HG02981 (cell line): ENCODE results near the gene MLPH.
A peak's percentile ranks its signal among the peaks of the same experiment; 100 is the strongest.

Experiments used
- ATAC-seq: cut with Tn5 transposase; IDR thresholded peaks from one replicate; pipeline ENCODE4 v1.9.1; 2021; ENCODE audit warnings: mild to moderate bottlenecking, moderate library complexity; ENCODE audit not compliant: unreplicated experiment

Gene MLPH

GRCh38 chr2:237517163-237517562 lies 30.1 kb downstream of the MLPH start:
- no peak for ATAC-seq

DNA sequence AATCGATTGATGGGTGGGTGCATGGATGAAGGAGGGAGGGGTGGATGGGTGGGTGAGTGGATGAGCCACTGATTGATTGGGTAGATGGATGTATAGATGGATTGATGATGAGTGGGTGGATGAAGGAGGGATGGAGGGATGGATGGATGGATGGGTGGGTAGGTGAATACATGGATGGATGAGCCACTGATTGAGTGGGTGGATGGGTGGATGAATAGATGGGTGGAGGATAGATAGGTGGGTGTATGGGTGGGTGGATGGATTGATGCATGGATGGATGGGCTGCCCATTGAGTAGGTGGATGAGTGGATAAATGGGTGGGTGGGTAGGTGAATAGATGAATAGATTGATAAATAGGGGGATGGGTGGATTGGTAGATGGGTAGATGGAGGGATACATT lies 30.9 kb downstream of the MLPH start:
- no peak for ATAC-seq

DNA sequence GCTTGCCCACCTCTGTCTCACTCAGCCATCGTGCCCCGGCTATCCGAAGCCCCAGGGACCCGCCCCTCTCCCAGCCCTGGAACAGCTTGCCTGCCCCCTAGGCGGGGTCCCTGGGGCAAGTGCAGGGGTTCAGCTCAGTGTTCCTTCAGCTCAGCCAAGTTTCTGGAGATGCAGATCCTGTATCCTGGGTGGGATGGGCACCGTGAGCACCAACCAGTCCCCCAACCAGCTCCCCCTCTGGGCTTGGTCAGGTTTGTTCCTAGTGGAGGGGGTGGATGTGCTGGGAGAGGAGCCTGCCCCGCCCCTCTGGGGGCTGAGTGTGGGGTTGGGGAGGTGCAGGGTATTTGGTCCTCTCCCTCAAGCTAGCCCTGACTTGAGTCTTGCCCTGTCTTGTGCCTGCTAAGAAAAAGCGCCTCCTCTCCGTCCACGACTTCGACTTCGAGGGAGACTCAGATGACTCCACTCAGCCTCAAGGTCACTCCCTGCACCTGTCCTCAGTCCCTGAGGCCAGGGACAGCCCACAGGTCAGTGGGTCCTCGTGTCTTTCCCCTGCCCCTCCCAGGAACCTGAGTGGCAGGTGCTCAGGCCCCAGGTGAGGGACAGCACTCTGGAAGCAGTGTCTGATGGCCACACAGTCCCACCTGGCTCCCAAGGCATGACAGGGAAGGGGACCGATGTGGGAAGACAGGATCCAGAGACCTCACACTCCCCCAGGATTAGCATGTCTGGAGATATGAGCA lies 32.6 kb downstream of the MLPH start:
- no peak for ATAC-seq

DNA sequence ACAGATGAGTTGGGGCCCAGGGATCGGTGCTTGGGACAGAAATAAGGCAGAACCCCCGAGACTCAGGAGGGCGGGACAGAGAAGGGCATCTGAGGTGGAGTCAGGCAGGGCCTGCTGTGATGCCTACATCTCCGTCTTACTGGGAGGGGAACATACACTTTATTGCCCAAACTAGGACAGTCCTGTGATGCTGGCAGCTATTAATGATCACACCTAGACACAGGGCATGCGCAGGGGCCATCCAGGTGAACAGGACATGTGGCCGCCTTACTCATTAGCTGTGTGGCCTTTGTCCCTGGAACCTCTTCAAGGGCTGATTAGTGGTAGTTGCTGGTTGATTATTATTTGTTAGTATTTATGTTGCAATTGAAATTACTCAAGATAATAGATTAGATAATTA lies 33.2 kb downstream of the MLPH start:
- ATAC-seq: no peak

DNA sequence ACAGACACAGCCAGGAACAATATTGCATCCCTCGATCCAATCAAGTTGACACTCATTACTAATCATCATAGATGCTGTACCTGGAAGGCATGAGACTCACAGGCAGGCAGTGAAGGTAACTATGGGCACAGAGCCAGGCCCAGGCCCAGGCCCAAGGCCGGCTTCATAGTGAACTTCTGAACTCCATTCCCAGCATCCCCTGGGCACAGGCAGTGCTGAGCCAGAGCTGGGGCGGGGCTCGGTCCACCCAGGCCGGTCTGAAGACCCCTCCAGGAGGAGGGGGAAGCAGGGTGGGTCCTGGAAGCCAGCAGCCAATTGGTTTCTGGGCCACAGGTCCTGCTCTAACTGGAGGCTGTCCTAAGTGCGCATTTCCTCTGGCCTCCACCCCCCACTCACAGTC lies 37.6 kb downstream of the MLPH start:
- no peak for ATAC-seq

- no peak for ATAC-seq
Measured at GRCh38 chr2:237525559-237526157, 38.6 kb downstream of the MLPH start.

DNA sequence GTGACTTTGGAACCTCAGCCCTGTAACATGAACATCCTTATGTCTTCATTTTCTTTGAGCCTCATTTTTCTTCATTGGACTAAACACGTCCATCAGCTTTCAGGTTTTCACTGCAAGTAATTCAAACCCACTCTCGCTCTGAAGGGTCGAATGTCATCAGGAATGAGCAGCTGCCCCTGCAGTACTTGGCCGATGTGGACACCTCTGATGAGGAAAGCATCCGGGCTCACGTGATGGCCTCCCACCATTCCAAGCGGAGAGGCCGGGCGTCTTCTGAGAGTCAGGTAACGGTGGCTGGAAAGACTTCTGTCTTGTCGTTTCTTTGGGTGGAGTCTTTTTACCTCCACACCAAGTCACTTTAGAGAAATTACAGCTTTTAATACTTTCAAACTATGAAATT lies 40.2 kb downstream of the MLPH start:
- ATAC-seq: no peak

DNA sequence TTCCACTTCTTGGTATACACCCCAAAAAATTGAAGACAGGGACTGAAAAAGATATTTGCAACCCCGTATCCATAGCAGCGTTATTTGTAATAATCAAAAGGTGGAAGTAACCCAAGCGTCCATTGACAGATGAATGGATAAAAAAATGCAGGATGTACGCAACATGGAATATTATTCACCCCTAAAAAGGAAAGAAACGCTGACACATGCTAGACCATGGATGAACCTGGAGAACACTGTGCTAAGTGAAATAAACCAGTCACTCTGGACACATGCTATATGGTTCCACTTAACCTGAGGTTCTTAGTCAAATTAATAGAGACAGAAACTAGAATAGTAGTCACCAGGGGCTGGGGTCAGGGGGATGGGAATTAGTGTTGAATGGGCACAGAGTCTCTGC lies 40.7 kb downstream of the MLPH start:
- no peak for ATAC-seq

DNA sequence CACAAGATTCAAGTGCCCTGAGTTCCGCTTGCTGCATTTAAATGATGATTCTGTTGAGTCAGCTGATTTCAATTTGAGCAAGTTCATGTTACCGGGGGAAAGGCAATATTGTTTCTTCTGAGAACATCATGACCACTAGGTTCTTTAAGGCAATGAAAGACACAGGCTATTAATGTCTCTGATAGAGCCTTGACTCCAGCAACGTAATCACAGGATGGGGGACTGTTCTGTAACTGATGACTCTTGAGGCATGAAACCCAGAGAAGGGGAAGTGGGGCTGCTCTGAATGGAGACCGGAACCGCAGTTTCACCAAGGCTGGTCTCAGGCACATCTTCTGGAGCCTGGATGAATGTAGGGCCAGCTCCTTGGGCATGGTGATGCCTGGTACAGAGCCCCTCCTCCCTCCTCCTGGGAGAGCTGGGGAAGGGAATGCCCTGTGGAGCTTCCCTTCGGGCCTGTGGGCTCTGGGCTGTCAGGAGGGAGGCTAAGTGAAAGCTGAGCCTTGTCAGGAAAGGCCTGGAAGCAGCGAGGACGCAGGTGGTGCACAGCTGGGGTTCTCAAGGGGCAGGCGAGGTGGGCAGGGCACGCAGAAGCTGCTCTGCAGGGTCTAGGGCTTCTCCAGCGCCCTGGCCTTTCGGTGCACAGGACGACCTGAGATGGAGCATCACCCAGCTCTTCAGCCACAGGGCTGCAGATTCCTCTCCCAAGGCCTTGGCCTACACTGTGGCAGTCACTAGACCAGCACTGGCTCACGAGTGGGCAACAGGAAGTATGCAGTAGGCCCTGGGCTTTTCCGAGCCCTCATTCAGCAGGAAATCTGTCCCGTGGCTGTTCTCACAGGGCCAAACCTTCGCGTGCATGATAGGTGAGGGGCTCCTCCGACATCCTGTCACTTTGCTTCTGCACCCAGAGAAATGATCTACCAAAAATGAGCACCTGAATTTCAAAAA lies 42.7 kb downstream of the MLPH start:
- peak; percentile 87 for ATAC-seq

DNA sequence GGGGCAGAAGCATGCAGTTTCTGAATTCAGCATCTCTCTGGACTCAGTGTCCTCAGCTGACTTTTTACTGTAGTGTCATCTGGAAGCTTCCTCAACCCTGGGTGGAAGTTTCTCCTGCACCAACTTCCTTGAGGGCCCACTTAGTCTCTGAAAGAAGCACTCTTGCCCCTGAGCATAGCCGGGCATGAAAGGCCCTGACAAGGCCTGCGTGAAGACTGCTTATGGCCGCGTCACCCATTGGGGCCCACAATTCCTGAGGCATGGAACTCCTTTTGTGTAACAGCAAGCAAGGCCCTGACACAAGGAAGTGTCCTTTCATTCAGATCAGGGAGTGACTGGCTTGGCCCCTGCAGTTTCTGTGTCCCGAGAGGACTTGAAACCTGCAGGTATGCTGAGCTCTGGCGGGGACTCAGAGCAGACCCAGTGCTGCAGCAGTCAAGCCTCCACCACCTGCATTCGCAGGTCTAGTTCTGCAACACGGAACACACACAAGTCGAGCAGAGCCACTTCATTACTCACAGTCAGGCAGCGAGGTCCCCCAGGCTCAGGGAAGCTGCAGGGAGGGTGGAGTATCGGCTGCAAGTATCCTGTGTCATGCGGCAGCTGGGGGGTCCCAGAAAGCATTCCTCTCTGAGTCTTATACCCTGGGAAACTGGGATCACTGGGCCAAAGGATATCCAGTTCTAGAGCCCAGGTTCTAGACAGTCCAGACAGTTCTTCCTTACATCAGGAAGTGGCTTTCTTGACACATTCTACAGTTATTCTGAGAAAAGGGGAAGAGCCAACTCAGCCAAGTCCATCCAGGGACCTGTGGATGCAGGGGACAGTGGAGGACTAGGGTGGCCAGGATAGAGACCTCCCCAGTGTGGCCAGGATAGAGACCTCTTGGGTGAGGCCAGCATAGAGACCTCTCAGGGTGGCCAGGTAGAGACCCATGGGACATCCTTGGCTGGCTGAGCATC lies 43.7 kb downstream of the MLPH start:
- ATAC-seq: no peak

DNA sequence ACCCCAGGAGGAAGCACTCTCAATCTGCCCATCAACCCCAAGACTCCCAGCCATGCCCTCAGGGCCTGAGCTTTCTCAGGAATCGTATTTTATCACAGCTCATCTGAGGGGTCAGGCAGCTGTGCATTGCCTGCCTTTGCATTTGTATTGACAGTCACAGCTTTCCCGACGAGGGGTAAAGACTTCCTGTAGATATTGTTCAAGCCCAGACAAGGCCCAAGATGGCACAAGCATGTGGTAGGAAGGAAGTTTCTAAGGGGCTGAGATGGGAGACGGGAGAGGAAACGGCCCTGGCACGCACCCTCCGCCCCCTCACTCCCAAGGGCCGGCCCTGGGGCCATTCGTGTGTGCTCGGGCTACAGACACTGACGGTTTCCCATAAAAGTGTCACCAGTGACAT lies 45.1 kb downstream of the MLPH start:
- no peak for ATAC-seq

GRCh38 chr2:237533668-237534161 lies 46.7 kb downstream of the MLPH start:
- no peak for ATAC-seq

- no peak for ATAC-seq
Measured at GRCh38 chr2:237534380-237534779, 47.3 kb downstream of the MLPH start.

- ATAC-seq: no peak
Measured at GRCh38 chr2:237535385-237536082, 48.5 kb downstream of the MLPH start.

DNA sequence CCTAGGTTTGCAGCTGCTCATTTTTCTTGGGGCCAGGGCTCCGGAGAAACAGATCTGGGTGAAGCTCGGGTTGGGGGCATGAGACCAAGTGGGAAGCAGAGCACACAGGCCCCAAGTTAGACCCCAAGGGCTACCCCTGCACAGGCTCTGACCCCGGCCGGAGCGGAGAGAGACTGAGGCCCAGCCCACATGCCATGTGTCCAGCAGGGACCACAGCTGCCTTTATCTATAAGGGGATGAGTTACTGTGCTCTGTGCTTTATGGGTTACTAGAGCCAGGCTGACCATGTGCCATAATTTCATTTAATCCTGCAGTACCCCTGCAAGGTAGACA lies 49.0 kb downstream of the MLPH start:
- no peak for ATAC-seq

GRCh38 chr2:237536617-237537016 lies 49.6 kb downstream of the MLPH start:
- ATAC-seq: no peak

- no peak for ATAC-seq
Measured at GRCh38 chr2:237538001-237538720, 51.1 kb downstream of the MLPH start.

DNA sequence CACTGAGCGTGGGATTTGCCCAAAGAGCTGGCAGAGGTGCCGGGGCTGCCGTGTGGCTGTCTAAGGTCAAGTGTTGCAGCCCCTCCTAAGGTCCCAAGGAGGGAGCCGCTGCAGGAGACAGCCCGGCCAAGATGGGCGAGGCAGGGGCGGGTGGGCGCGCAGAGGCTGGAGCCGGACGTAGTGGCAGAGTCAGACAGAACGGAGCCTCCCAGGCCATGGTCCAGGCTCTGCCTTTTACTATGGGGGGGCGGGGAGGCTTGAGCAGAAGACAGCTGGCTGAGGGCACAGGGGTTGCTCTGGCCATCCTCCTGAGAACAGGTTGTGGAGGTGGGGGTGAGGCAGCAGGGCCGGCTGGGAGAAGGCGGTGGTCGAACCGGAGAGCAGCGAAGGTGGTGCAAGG lies 51.9 kb downstream of the MLPH start:
- no peak for ATAC-seq

GRCh38 chr2:237539681-237540080 lies 52.6 kb downstream of the MLPH start:
- no peak for ATAC-seq
